GM19468 (cell line): Measurements from ENCODE around the gene TOP3A.
"Not testable (repeated sequence)": the region's sequence is repeated elsewhere in the genome, so short reads cannot be mapped to it uniquely, and the experiment has no call there.

Source experiments
- ATAC-seq: cut with Tn5 transposase; IDR thresholded peaks from one replicate; pipeline ENCODE4 v1.9.1; 2021; ENCODE audit warnings: mild to moderate bottlenecking, moderate library complexity, moderate number of reproducible peaks; ENCODE audit not compliant: unreplicated experiment; ENCODE audit errors: extremely low read depth

The TOP3A gene, protein sequence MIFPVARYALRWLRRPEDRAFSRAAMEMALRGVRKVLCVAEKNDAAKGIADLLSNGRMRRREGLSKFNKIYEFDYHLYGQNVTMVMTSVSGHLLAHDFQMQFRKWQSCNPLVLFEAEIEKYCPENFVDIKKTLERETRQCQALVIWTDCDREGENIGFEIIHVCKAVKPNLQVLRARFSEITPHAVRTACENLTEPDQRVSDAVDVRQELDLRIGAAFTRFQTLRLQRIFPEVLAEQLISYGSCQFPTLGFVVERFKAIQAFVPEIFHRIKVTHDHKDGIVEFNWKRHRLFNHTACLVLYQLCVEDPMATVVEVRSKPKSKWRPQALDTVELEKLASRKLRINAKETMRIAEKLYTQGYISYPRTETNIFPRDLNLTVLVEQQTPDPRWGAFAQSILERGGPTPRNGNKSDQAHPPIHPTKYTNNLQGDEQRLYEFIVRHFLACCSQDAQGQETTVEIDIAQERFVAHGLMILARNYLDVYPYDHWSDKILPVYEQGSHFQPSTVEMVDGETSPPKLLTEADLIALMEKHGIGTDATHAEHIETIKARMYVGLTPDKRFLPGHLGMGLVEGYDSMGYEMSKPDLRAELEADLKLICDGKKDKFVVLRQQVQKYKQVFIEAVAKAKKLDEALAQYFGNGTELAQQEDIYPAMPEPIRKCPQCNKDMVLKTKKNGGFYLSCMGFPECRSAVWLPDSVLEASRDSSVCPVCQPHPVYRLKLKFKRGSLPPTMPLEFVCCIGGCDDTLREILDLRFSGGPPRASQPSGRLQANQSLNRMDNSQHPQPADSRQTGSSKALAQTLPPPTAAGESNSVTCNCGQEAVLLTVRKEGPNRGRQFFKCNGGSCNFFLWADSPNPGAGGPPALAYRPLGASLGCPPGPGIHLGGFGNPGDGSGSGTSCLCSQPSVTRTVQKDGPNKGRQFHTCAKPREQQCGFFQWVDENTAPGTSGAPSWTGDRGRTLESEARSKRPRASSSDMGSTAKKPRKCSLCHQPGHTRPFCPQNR

DNA sequence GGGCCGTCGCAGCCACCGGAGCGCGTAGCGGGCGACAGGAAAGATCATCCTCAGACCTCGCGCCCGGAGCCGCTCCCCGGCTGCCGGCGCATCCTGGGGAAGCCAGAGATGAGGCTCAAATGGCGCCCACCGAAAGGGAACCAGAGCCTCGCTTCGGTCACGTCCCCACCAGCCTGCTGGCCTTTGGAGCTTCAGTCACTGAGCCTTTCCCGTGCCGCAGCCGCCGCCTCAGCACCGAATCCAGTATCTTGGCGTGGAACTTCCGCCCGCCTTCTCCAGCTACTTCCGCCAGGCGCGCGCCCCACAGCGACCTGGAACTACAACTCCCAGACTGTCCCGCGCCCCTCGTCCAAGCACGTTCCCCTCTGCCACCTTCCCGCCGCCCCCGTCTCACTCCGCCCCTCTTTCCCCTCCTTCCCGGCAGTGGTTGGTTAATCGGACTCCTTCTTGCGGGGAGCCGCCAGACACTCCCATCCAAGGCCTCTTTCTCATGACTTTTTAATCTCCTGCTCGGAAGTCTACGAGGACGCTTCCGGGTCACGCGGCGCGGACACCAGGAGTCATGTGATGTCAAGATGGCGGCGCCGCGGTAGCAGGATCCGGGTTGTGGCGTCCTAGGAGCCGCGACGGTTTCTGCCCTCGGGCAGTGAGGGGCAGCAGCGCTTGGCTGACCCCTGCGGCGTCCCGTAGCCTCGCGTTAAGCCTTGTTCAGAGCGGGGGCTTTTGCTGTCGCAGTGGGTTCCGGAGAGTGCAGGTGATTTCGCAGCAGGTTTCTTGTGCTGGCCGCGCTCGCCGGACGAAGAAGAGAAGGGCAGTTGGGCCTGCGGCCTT lies at the start of gene TOP3A, which contains the start of gene SMCR8:
Gene TOP3A, minus strand, starts transcription at position 264 of the 831 bp plus-strand sequence. Its CDS starts 216 bp downstream, at position 48.
Gene SMCR8, plus strand, starts transcription at position 563 of the 831 bp plus-strand sequence. CDS start 497 bp downstream, outside the sequence.
- ATAC-seq: peak; percentile 50

GRCh38 chr17:18364166-18364565 lies 49.4 kb upstream of the TOP3A start:
- no peak for ATAC-seq

DNA sequence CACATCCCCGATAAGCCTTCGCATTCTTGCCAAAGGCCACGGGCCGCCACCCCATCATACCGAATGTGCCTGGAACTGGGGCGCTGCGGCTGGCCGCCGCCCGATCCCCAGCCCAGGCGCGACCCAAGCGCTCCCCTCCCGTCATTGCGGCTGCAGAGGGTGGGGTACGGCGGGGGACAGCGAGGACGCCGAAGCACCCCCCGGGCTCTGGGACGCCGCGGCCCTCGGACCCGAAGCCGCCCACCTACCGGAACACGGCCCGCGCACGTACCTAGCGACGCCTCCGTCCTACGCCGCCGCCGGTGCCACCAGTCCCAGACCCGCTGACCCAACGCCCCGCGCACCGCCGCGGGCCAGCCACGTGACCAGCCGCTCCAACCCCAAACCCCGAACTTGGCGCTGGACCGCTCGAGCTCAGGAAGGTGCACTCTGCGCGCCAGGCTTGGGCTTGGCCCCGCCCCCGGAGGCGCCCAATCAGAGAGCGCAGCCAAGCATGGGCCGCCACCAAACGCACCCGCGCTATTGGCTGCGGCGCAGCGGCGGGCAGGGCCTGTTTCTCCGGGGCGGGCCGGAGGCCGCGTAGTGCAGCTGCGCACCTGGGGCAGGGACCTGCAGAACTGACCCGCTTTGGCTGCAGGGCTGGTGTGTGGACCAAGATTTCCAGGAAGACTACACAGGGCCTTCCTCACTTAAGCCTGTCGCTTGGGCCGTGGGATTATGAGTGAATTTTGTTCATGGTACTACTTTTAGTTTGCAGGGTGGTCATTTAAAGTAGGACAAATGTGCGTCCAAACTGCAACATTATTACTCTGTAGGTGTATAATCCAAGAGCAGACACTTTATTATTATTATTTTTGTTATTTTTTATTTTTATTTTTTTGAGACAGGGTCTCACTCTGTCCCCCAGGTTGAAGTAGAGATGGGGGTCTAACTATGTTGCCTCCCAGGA lies 48.6 kb upstream of the TOP3A start, which contains the start of gene SHMT1:
Gene SHMT1, minus strand, starts transcription at position 450 of the 949 bp plus-strand sequence. CDS start 7,569 bp downstream, outside the sequence.
- peak; percentile 98 for ATAC-seq

DNA sequence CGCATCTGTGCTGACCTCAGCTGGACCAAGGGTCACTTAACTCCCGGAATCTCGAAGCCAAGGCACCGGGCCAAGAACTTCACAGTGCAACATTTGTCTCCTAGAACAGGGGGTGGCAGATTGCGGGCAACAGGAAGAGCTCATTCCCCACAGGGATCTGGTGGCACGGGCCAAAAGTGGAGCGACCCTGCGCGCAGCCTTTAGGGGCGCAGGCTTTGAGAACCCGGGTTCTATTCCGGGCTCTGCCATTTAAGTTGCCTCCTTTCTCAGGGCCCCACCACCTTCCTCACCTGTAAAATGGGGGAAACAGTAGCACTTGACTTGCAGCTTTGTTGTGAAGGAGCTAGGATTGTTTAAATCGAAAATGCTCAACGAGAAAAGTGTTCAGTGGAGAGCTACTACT lies 47.9 kb upstream of the TOP3A start:
- ATAC-seq: no peak

DNA sequence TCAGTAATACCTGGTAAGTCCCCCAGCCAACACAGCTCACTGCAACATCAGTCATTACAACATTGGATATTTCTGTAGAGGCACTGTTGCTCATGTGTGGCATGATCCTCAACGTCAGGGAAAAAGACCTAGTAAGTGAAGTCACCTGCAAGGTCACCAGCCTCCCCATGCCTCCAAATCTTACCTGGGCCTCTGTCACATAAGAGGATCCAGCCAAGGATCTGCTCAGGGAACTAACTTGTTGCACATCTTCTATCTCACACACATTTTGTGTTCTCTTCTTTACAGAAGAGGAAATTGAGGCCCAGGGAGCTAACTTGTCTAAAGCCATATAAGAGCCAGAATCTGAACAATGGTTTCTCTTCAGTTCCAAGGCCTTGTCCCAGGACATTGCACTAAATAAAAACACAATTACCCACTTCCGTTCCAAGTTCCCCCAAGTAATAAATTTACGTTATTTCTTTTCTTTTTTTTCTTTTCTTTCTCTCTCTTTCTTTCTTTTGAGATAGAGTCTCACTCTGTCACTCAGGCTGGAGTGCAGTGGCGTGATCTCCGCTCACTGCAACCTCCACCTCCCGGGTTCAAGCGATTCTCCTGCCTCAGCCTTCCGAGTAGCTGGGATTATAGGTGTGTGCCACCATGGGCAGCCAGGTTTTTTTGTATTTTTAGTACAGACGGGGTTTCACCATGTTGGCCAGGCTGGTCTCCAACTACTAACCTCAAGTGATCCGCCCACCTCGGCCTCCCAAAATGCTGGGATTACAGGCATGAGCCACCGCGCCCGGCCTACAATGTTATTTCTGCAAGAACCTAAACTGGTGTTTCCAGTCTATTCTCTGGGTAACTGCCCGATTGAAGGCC lies 47.3 kb upstream of the TOP3A start:
- ATAC-seq: no peak

GRCh38 chr17:18360518-18360917 lies 45.7 kb upstream of the TOP3A start:
- ATAC-seq: no peak

- no peak for ATAC-seq
These were observed 41.8 kb upstream of the TOP3A start for GRCh38 chr17:18356624-18357023.

DNA sequence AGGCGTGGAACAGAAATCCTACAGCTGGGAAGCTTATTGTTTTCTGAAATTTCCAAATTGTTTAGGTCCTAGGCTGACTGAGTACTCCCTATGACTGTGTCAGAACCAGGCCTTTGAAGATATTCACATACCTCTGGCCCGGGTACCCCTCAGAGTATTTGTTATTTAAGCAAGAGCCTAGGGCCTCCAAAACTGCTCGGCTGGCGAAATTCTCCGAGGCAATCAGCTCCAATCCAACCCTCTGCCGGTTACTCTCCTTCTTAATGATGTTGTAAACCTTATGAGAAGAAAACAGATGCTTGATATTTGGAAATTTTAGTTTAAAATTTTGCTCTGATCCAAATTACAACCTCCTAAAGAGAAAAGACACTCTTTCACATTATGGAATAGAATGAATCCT lies 38.7 kb upstream of the TOP3A start:
- ATAC-seq: no peak

DNA sequence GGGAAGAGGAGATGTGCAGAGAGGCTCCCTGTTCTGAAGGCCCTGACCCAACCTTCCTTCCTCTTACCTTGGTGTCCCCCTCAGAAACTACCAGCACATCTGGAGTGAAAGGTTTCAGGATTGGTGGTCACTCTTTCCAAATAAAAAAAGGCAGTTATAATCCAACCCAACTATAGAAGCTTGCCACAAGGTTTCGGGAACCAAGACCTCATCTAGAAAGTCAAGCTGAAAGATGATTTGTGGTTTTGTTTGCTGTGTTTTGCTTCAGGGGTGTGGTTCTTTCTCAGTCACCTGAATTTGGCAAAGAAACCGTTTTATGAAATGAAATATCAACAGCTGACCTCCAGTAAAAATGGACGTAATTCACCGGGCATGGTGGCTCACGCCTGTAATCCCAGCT lies 29.2 kb upstream of the TOP3A start:
- no peak for ATAC-seq

DNA sequence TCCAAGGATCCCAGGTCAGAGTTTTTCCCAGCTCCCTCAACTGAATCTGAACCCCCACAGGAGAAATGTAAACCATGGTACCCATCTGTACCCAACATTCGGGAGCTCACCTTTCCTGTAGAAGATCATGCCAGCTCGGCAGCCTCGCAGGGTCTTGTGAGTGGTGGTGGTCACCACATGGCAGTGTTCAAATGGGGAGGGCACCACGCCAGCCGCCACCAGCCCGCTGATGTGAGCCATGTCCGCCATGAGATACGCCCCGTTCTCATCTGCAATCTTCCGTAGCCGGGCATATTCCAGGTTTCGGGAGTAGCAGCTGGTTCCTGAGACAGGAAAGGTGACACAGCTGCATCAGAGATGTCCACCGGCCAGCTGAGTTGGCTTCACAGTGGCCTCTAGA lies 25.1 kb upstream of the TOP3A start:
- ATAC-seq: no peak

- ATAC-seq: not testable (repeated sequence)
These were observed 23.4 kb upstream of the TOP3A start for GRCh38 chr17:18338158-18338557.

DNA sequence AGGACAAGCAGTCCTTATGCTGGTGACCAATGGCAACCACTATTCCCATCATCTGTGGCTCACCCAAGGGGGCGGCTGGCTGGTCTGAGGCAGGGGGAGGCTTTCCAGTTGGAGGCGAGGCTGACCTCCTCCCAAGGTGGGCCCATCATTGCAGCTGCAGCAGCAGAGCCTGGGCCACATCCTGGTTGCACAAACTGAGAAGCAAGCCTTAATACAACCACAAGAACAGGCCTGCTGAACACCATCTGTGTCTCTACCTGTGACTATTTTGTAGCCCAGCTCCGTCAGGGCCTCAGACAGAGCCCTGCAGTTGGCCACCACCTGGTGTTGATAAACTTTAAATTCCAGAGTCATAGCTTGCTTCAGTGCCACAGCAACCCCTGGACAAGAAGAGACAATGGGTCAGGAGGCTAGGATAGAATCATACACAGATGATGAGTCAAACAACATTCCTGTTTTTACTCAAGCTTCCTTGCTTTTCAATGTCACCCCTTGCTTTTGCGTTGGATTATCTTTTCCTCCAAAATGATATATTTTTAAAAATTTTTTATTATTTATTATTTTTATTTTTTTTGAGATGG lies 18.2 kb upstream of the TOP3A start:
- no peak for ATAC-seq

DNA sequence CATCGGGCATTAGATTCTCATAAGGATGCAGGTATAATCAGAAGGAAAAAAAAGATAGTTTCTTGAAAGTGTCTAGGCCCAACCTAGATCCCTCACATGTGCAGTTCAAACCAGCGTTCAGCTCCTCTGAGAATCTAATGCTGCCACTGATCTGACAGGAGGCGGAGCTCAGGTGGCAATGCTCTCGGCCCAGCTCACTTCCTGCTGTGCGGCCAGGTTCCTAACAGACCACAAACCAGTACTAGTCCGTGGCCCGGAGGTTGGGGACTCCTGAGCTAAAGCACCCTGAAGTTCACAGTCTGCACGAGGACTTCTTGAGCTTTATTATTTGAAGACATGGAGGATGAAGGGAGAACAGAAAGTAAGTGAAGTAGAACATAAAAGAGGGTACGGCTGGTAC lies 17.1 kb upstream of the TOP3A start:
- ATAC-seq: no peak

DNA sequence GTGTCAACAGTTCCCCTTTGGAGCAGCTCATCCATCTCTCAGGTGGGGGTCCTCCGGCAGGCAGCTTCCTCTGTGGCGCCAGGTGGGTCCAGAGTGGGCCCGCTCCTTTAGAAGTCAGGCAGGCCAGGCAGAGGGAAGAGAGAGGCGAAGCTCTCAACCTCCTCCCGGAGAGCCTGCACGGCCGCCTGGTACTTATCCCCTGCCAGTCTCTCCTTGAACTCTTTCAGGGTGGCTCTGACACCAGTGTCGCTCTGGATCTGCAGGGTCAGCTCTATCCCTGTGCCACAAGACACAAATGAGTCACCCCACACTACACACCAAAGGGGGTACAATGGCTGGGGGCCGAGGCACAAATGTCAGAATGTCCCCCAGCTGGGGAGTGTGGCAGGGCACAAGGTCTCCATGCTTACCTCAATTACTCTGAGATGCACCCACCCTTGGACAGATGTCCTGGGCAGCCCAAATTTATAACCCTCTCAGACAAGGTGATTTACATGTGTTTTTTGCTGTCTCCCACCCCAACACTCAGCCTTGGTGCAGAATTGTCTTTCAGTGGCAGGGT lies 13.9 kb upstream of the TOP3A start:
- no peak for ATAC-seq

DNA sequence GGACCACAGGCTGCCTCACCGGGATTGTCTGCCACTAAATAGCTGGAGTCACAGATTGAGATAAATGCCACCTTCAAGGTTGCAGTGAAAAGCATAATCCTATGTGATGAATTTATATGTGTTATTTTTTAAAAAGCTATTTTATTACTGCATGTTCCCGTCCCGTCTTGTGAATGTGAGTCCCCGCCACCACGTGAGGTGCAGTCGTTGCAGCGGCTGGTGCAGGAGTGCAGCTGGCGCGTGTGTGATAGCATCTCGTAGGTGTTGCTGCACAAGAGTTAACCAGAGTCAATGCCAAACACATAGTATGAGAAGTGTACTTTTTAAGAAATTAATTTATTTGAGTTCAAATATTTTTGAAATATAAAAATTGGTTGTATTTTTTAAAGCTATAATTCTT lies 12.8 kb upstream of the TOP3A start:
- no peak for ATAC-seq

GRCh38 chr17:18327093-18327492 lies 12.3 kb upstream of the TOP3A start:
- no peak for ATAC-seq

GRCh38 chr17:18326572-18326971 lies 11.8 kb upstream of the TOP3A start:
- no peak for ATAC-seq
